Lung (tissue), 12 donors: Measurements from ENCODE around the gene CIAPIN1. TPM values are rescaled to one million over a fixed set of nuclear protein-coding genes. Genes with fewer than 3 reads are reported as not detected.

Experiments
- ATAC-seq: fragments of 200-7000 bp; cut with Tn5 transposase; one replicate; pipeline ENCODE4 v1.9.1; 2020; ENCODE audit warnings: moderate number of reproducible peaks; ENCODE audit not compliant: insufficient read depth, low FRiP score
- DNase-seq, 3 donors: peaks; one replicate each; pipeline ENCODE4 v3.0.0-alpha.2; 2013 to 2017
- H3K27ac ChIP-seq, 2 donors: one replicate each; pipeline ENCODE4 v1.5.1; 2013; ENCODE audit warnings: mild to moderate bottlenecking in 2 of 2, moderate library complexity in 2 of 2, control low read depth in 1 of 2, inconsistent platforms in 1 of 2, low read depth in 1 of 2, low read length in 1 of 2
- H3K27me3 ChIP-seq, 3 donors: one replicate each; pipeline ENCODE4 v1.5.1; 2013; ENCODE audit warnings: low read length in 2 of 3; ENCODE audit not compliant: control insufficient read depth in 3 of 3, insufficient read depth in 3 of 3
- H3K36me3 ChIP-seq, 4 donors: one replicate each; pipeline ENCODE4 v1.5.1; 2013; ENCODE audit warnings: low read length in 4 of 4, mild to moderate bottlenecking in 1 of 4, moderate library complexity in 1 of 4; ENCODE audit not compliant: control insufficient read depth in 4 of 4, insufficient read depth in 4 of 4
- H3K4me1 ChIP-seq, 5 donors: one replicate each; pipeline ENCODE4 v1.5.1; 2013; ENCODE audit warnings: low read length in 5 of 5, mild to moderate bottlenecking in 2 of 5, moderate library complexity in 1 of 5; ENCODE audit not compliant: control insufficient read depth in 5 of 5, insufficient read depth in 5 of 5
- H3K4me3 ChIP-seq: one replicate; pipeline ENCODE4 v1.5.1; 2013; ENCODE audit warnings: mild to moderate bottlenecking, control low read depth, moderate library complexity
- H3K9ac ChIP-seq, 2 donors: one replicate each; pipeline ENCODE4 v1.5.1; 2013; ENCODE audit warnings: low read length in 2 of 2, control low read depth in 1 of 2; ENCODE audit not compliant: insufficient read depth in 1 of 2
- H3K9me3 ChIP-seq, 4 donors: one replicate each; pipeline ENCODE4 v1.5.1; 2013; ENCODE audit warnings: low read length in 3 of 4, mild to moderate bottlenecking in 1 of 4, moderate library complexity in 1 of 4; ENCODE audit not compliant: control insufficient read depth in 4 of 4, insufficient read depth in 3 of 4
- WGBS, 2 donors: extraction: QIAGEN DNeasy Blood & Tissue Kit; methylation state at CpG; one replicate each; pipeline ENCODE4 v1.1.7; 2013; 5-methylcytosine and 5-hydroxymethylcytosine counted together
- polyA plus RNA-seq, 2 donors: library from polyadenylated mRNA; stranded (reverse); fragments of 200-250 nt; gene quantifications; one replicate each; pipeline ENCODE4 v1.2.1, GENCODE V29; 2013
- total RNA-seq, 2 donors: library from RNA; depleted of rRNA in 1 of 2; stranded (reverse); fragments of >200 nt in 1 of 2; gene quantifications; one replicate each; pipeline ENCODE4 v1.2.1, GENCODE V29; 2014 to 2021
- TF ChIP-seq, protein P1 (sequence below): IDR thresholded peaks from 2 replicates; pipeline ENCODE4 v1.5.1; 2012; ENCODE audit warnings: mild to moderate bottlenecking; ENCODE audit errors: control extremely low read depth, extremely low read depth
- donor health status: control.
- donor health status: control.
- donor health status: Bipolar disorder and iron deficiency.
- donor health status: healthy.
- donor health status: DM: yes; HTN: yes; CAD: no.

CIAPIN1 gene
- total and polyA plus RNA-seq, 4 donors: 24.0 to 69.6 (median 37.7) TPM

DNA sequence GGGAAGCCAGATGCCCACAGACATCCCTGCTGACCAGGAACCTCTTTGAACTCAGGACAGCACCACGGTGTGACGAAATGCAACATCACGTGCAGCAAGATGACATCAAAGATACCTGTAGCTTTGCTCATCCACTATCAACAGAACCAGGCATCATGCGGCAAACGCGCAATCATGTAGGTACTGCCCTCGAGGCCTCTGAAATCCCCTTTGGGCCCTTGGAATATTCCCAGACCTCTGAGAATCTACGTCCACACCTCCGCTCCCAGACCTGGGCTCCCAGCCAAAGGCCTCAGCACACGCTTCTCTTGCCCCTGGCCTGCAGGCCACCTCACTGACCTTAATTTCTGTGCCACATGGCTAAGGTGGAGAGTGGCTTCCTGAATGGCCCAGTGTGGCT lies 67.6 kb downstream of the CIAPIN1 start:
- TF ChIP-seq, protein P1, sequence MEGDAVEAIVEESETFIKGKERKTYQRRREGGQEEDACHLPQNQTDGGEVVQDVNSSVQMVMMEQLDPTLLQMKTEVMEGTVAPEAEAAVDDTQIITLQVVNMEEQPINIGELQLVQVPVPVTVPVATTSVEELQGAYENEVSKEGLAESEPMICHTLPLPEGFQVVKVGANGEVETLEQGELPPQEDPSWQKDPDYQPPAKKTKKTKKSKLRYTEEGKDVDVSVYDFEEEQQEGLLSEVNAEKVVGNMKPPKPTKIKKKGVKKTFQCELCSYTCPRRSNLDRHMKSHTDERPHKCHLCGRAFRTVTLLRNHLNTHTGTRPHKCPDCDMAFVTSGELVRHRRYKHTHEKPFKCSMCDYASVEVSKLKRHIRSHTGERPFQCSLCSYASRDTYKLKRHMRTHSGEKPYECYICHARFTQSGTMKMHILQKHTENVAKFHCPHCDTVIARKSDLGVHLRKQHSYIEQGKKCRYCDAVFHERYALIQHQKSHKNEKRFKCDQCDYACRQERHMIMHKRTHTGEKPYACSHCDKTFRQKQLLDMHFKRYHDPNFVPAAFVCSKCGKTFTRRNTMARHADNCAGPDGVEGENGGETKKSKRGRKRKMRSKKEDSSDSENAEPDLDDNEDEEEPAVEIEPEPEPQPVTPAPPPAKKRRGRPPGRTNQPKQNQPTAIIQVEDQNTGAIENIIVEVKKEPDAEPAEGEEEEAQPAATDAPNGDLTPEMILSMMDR: no peak
- H3K36me3 ChIP-seq: peaks cover 0 to 8% (median 0%) of the 10 kb centered on the region in 4 donors
- DNase-seq (no peak), ATAC-seq (no peak)
- H3K27ac ChIP-seq: peak overlapping the region in 1 of 2 donors; percentile 14
- H3K27me3 ChIP-seq: no peaks in the 10 kb centered on the region
- H3K9me3 ChIP-seq: no peaks in the 10 kb centered on the region
- peaks cover 0 to 14% (median 0%) of the 10 kb centered on the region in 5 donors for H3K4me1 ChIP-seq
- no peak overlapping the region for H3K9ac ChIP-seq
- H3K4me3 ChIP-seq: no peak overlapping the region
- WGBS, 2 donors: 76 to 89% methylated on average over 10 of the region's 10 CpGs

Other genes with a start within 250 kb of the CIAPIN1 start
- gene ARL2BP, start 202.1 kb downstream of the CIAPIN1 start, total RNA-seq: 10 to 100 TPM; 45.1 to 63.2 TPM
- 10 to 100 TPM; 32.8 to 43.2 TPM for gene ARL2BP, start 202.1 kb downstream of the CIAPIN1 start, polyA plus RNA-seq
- gene PLLP, start 162.7 kb downstream of the CIAPIN1 start, total RNA-seq: 10 to 100 TPM; 23.8 to 63.7 TPM
- gene PLLP, start 162.7 kb downstream of the CIAPIN1 start, polyA plus RNA-seq: 10 to 100 TPM; 59.6 to 98.7 TPM
- 1 to 10 TPM in 1 of 2 donors, under 1 TPM in 1; 0.43 to 3.1 TPM for gene CCL22, start 88.6 kb downstream of the CIAPIN1 start, total RNA-seq
- gene CCL22, start 88.6 kb downstream of the CIAPIN1 start, polyA plus RNA-seq: 1 to 10 TPM in 1 of 2 donors, under 1 TPM in 1; 0.65 to 1.8 TPM
- gene CX3CL1, start 74.9 kb downstream of the CIAPIN1 start, total RNA-seq: 10 to 100 TPM; 22.8 to 38.6 TPM
- 10 to 100 TPM; 24.9 to 58.6 TPM for gene CX3CL1, start 74.9 kb downstream of the CIAPIN1 start, polyA plus RNA-seq
- 1 to 10 TPM in 1 of 2 donors, not detected in 1; 3.1 TPM for gene CCL17, start 42.6 kb downstream of the CIAPIN1 start, total RNA-seq
- gene CCL17, start 42.6 kb downstream of the CIAPIN1 start, polyA plus RNA-seq: 10 to 100 TPM in 1 of 2 donors, 1 to 10 TPM in 1; 3.5 to 39.3 TPM
- 10 to 100 TPM; 42.2 to 51.1 TPM for gene COQ9, start 94 bp upstream of the CIAPIN1 start, total RNA-seq
- 10 to 100 TPM; 42.5 to 59.5 TPM for gene COQ9, start 94 bp upstream of the CIAPIN1 start, polyA plus RNA-seq
- gene POLR2C, start 15.3 kb upstream of the CIAPIN1 start, total RNA-seq: 100 to 1,000 TPM in 1 of 2 donors, 10 to 100 TPM in 1; 89.5 to 124 TPM
- 10 to 100 TPM; 65.8 to 75.4 TPM for gene POLR2C, start 15.3 kb upstream of the CIAPIN1 start, polyA plus RNA-seq
- gene DOK4, start 39.1 kb upstream of the CIAPIN1 start, total RNA-seq: 10 to 100 TPM; 45.9 to 58.2 TPM
- gene DOK4, start 39.1 kb upstream of the CIAPIN1 start, polyA plus RNA-seq: 10 to 100 TPM; 19.7 to 56.3 TPM
- 10 to 100 TPM in 1 of 2 donors, 1 to 10 TPM in 1; 9.1 to 14.0 TPM for gene CCDC102A, start 89.2 kb upstream of the CIAPIN1 start, total RNA-seq
- gene CCDC102A, start 89.2 kb upstream of the CIAPIN1 start, polyA plus RNA-seq: 1 to 10 TPM; 3.6 to 4.8 TPM
- gene ADGRG5, start 95.3 kb upstream of the CIAPIN1 start, total RNA-seq: 1 to 10 TPM in 1 of 2 donors, under 1 TPM in 1; 0.74 to 2.0 TPM
- under 1 TPM; 0.43 to 0.52 TPM for gene ADGRG5, start 95.3 kb upstream of the CIAPIN1 start, polyA plus RNA-seq
- 10 to 100 TPM in 1 of 2 donors, 1 to 10 TPM in 1; 8.8 to 74.4 TPM for gene ADGRG1, start 181.2 kb upstream of the CIAPIN1 start, total RNA-seq
- 10 to 100 TPM; 18.9 to 37.2 TPM for gene ADGRG1, start 181.2 kb upstream of the CIAPIN1 start, polyA plus RNA-seq
- gene ADGRG3, start 220.9 kb upstream of the CIAPIN1 start, total RNA-seq: 10 to 100 TPM in 1 of 2 donors, 1 to 10 TPM in 1; 3.9 to 14.8 TPM
- gene ADGRG3, start 220.9 kb upstream of the CIAPIN1 start, polyA plus RNA-seq: 10 to 100 TPM in 1 of 2 donors, 1 to 10 TPM in 1; 1.8 to 66.2 TPM
- 10 to 100 TPM in 1 of 2 donors, 1 to 10 TPM in 1; 8.6 to 10.9 TPM for gene DRC7, start 247.4 kb upstream of the CIAPIN1 start, total RNA-seq
- gene DRC7, start 247.4 kb upstream of the CIAPIN1 start, polyA plus RNA-seq: 1 to 10 TPM; 2.5 to 4.2 TPM